Fibroblast of lung (primary cell): ENCODE data around the gene CISH. TPM values are rescaled to one million over a fixed set of nuclear protein-coding genes. Genes with fewer than 3 reads are reported as not detected.

Experiments used
- DNase-seq, 2 donors: peaks; one replicate each; pipeline versions ENCODE4 v3.0.0 to v3.0.0-alpha.2; 2010; ENCODE audit warnings: low read depth in 2 of 2
- H2AFZ ChIP-seq: 2 replicates; pipeline ENCODE4 v1.5.1; 2012; ENCODE audit warnings: low read length, control low read depth, inconsistent platforms
- H3K27ac ChIP-seq: 2 replicates; pipeline ENCODE4 v1.5.1; 2011; ENCODE audit warnings: low read length, control low read depth; ENCODE audit not compliant: insufficient read depth
- H3K27me3 ChIP-seq: 2 replicates; pipeline ENCODE4 v1.5.1; 2011; ENCODE audit warnings: mild to moderate bottlenecking, low read length; ENCODE audit not compliant: control insufficient read depth, insufficient read depth
- H3K36me3 ChIP-seq: 2 replicates; pipeline ENCODE4 v1.5.1; 2011; ENCODE audit warnings: low read length; ENCODE audit not compliant: control insufficient read depth, insufficient read depth
- H3K4me1 ChIP-seq: 2 replicates; pipeline ENCODE4 v1.5.1; 2011; ENCODE audit warnings: low read length; ENCODE audit not compliant: control insufficient read depth, insufficient read depth; ENCODE audit errors: extremely low read depth
- H3K4me2 ChIP-seq: 2 replicates; pipeline ENCODE4 v1.5.1; 2011; ENCODE audit warnings: low read length, control low read depth; ENCODE audit not compliant: insufficient read depth; ENCODE audit errors: extremely low read depth
- H3K4me3 ChIP-seq, 4 experiments: fragments of 200-600 bp in 1 of 4; sonication (generic) in 1 of 4; replicated peaks in 1 of 4; 2 replicates each; pipeline ENCODE4 v1.5.1; 2011 to 2016; ENCODE audit warnings: low read length in 4 of 4, low read depth in 3 of 4, mild to moderate bottlenecking in 3 of 4, control low read depth in 2 of 4, inconsistent platforms in 1 of 4, mixed read lengths in 1 of 4; ENCODE audit not compliant: insufficient read depth in 1 of 4; ENCODE audit errors: control extremely low read depth in 1 of 4
- H3K79me2 ChIP-seq: 2 replicates; pipeline ENCODE4 v1.5.1; 2012; ENCODE audit warnings: mild to moderate bottlenecking, low read length, inconsistent platforms; ENCODE audit not compliant: control insufficient read depth, insufficient read depth
- H3K9ac ChIP-seq: 2 replicates; pipeline ENCODE4 v1.5.1; 2011; ENCODE audit warnings: mild to moderate bottlenecking, low read length, control low read depth; ENCODE audit not compliant: insufficient read depth
- H3K9me3 ChIP-seq: 2 replicates; pipeline ENCODE4 v1.5.1; 2012; ENCODE audit warnings: low read depth, low read length; ENCODE audit not compliant: control insufficient read depth, insufficient read depth
- H4K20me1 ChIP-seq: 2 replicates; pipeline ENCODE4 v1.5.1; 2011; ENCODE audit warnings: low read length; ENCODE audit not compliant: control insufficient read depth, insufficient read depth; ENCODE audit errors: extremely low read depth
- CTCF ChIP-seq, 2 donors: IDR thresholded peaks in 1 of 2; conservative IDR thresholded peaks in 1 of 2; 1 replicate in 1 of 2; 2 replicates in 1 of 2; pipeline ENCODE4 v1.5.1; 2011 to 2012; ENCODE audit warnings: low read length in 2 of 2, control low read depth in 1 of 2, inconsistent platforms in 1 of 2, low read depth in 1 of 2, mild to moderate bottlenecking in 1 of 2
- EZH2 ChIP-seq: IDR thresholded peaks from 2 replicates; pipeline ENCODE4 v1.5.1; 2012; ENCODE audit warnings: low read length, control low read depth, mild to moderate bottlenecking; ENCODE audit errors: missing control alignments
- polyA plus RNA-seq, 2 donors: library from polyadenylated mRNA; depleted of rRNA in 1 of 2; stranded (reverse) in 1 of 2; unstranded in 1 of 2; fragments of >200 nt; gene quantifications; 2 replicates each; pipeline ENCODE4 v1.2.1, GENCODE V29; 2011 to 2012; ENCODE audit warnings: missing spikeins in 1 of 2
- total RNA-seq: library from RNA; depleted of rRNA; stranded (reverse); fragments of >200 nt; gene quantifications from 2 replicates; pipeline ENCODE4 v1.2.1, GENCODE V29; 2014

Gene CISH
- total and polyA plus RNA-seq, 2 donors (not counting 1 experiment from before 2014, with no cell fraction given): 0.99 to 1.9 TPM

GRCh38 chr3:50632450-50632849, 20.9 kb upstream of the CISH start:
- H3K9ac ChIP-seq: no peak overlapping the region
- TF ChIP-seq CTCF (conservative IDR thresholded peaks at IDR 0.05 in 1 of 2, IDR thresholded peaks at IDR 0.05 in 1 of 2; ENCODE audit: low read depth in 1 of 2, low read length in 2 of 2): no peak
- TF ChIP-seq EZH2: no peak
- H3K4me2 ChIP-seq: no peak overlapping the region
- H3K36me3 ChIP-seq: no peaks in the 10 kb centered on the region
- H3K4me3 ChIP-seq: no peak overlapping the region
- H3K27ac ChIP-seq: no peak overlapping the region
- H4K20me1 ChIP-seq: no peaks in the 10 kb centered on the region
- H3K9me3 ChIP-seq: no peaks in the 10 kb centered on the region
- H2AFZ ChIP-seq: no peak overlapping the region
- H3K27me3 ChIP-seq: no peaks in the 10 kb centered on the region
- no peaks in the 10 kb centered on the region for H3K79me2 ChIP-seq
- H3K4me1 ChIP-seq: peaks cover 4% of the 10 kb centered on the region
- DNase-seq: no peak

- TF ChIP-seq CTCF (conservative IDR thresholded peaks at IDR 0.05 in 1 of 2, IDR thresholded peaks at IDR 0.05 in 1 of 2; ENCODE audit: low read depth in 1 of 2, low read length in 2 of 2) (no peak), EZH2 (no peak)
- H3K9me3 ChIP-seq: no peaks in the 10 kb centered on the region
- no peaks in the 10 kb centered on the region for H4K20me1 ChIP-seq
- H2AFZ ChIP-seq: no peak overlapping the region
- peaks cover 8% of the 10 kb centered on the region for H3K4me1 ChIP-seq
- DNase-seq: peak in 1 of 2 donors; percentile 65
- H3K27ac ChIP-seq: no peak overlapping the region
- H3K79me2 ChIP-seq: no peaks in the 10 kb centered on the region
- H3K27me3 ChIP-seq: no peaks in the 10 kb centered on the region
- no peaks in the 10 kb centered on the region for H3K36me3 ChIP-seq
- no peak overlapping the region for H3K4me3 ChIP-seq
- H3K4me2 ChIP-seq: no peak overlapping the region
- no peak overlapping the region for H3K9ac ChIP-seq
Measured at GRCh38 chr3:50630877-50631276, 19.3 kb upstream of the CISH start.

- peaks cover 8% of the 10 kb centered on the region for H3K4me1 ChIP-seq
- no peaks in the 10 kb centered on the region for H3K9me3 ChIP-seq
- TF ChIP-seq CTCF (conservative IDR thresholded peaks at IDR 0.05 in 1 of 2, IDR thresholded peaks at IDR 0.05 in 1 of 2; ENCODE audit: low read depth in 1 of 2, low read length in 2 of 2): no peak
- no peak for TF ChIP-seq EZH2
- H3K27me3 ChIP-seq: no peaks in the 10 kb centered on the region
- H3K4me3 ChIP-seq: no peak overlapping the region
- H3K79me2 ChIP-seq: no peaks in the 10 kb centered on the region
- H3K27ac ChIP-seq: no peak overlapping the region
- no peak overlapping the region for H3K9ac ChIP-seq
- H2AFZ ChIP-seq: no peak overlapping the region
- DNase-seq: no peak
- no peak overlapping the region for H3K4me2 ChIP-seq
- H4K20me1 ChIP-seq: no peaks in the 10 kb centered on the region
- no peaks in the 10 kb centered on the region for H3K36me3 ChIP-seq
Measured at GRCh38 chr3:50630394-50630793, 18.8 kb upstream of the CISH start.
